IPS-15b (cell line): ENCODE data around the gene FOSB.

Source experiments
- H3K27me3 ChIP-seq: one replicate; pipeline ENCODE4 v1.6.1; 2013; ENCODE audit warnings: low read length; ENCODE audit not compliant: control insufficient read depth, insufficient read depth
- H3K36me3 ChIP-seq: one replicate; pipeline ENCODE4 v1.6.1; 2013; ENCODE audit warnings: low read length; ENCODE audit not compliant: control insufficient read depth, insufficient read depth
- H3K4me1 ChIP-seq: one replicate; pipeline ENCODE4 v1.6.1; 2013; ENCODE audit warnings: mild to moderate bottlenecking, low read length; ENCODE audit not compliant: control insufficient read depth, insufficient read depth
- H3K4me3 ChIP-seq: one replicate; pipeline ENCODE4 v1.5.1; 2013; ENCODE audit warnings: low read depth, low read length
- H3K9ac ChIP-seq: one replicate; pipeline ENCODE4 v1.6.1; 2013; ENCODE audit warnings: low read depth, mild to moderate bottlenecking, low read length
- H3K9me3 ChIP-seq: one replicate; pipeline ENCODE4 v1.6.1; 2013; ENCODE audit warnings: mild to moderate bottlenecking, low read length; ENCODE audit not compliant: control insufficient read depth, insufficient read depth

The FOSB gene

DNA sequence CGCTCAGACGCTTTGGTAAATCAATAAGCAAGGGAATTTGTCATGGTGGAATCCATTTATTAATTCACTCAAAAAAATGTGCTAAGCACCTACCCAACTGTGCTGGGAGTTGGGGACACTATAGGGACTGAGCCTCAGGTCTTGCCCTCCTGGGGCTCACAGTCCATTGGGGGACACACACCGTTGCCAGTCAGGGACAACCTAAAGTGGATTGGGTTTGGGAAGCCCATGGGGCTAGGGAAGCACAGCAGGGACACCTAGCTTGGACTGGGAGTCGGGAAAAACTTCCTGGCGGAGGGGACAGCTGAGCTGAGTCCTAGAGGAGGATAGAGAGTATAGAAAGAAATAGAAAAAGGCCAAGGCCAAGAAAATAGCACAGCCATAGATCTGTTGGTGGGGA is 8.5 kb downstream of the FOSB start:
- H3K27me3 ChIP-seq: peaks cover 20% of the 10 kb centered on the region
- H3K4me1 ChIP-seq: peaks cover 3% of the 10 kb centered on the region
- no peak overlapping the region for H3K4me3 ChIP-seq
- no peaks in the 10 kb centered on the region for H3K9me3 ChIP-seq
- no peak overlapping the region for H3K9ac ChIP-seq
- no peaks in the 10 kb centered on the region for H3K36me3 ChIP-seq

- Histone ChIP-seq H3K27me3 (peaks cover 12% of the 10 kb centered on the region), H3K4me1 (peaks cover 1% of the 10 kb centered on the region), H3K9ac (no peak overlapping the region), H3K36me3 (no peaks in the 10 kb centered on the region), H3K9me3 (no peaks in the 10 kb centered on the region), H3K4me3 (no peak overlapping the region)
Observed at GRCh38 chr19:45477186-45477585, 9.4 kb downstream of the FOSB start.

- Histone ChIP-seq H3K9ac (no peak overlapping the region), H3K27me3 (peaks cover 5% of the 10 kb centered on the region), H3K4me1 (no peaks in the 10 kb centered on the region), H3K36me3 (no peaks in the 10 kb centered on the region), H3K9me3 (no peaks in the 10 kb centered on the region), H3K4me3 (peak overlapping the region; percentile 75)
Observed at GRCh38 chr19:45477713-45478453, 10.1 kb downstream of the FOSB start.

DNA sequence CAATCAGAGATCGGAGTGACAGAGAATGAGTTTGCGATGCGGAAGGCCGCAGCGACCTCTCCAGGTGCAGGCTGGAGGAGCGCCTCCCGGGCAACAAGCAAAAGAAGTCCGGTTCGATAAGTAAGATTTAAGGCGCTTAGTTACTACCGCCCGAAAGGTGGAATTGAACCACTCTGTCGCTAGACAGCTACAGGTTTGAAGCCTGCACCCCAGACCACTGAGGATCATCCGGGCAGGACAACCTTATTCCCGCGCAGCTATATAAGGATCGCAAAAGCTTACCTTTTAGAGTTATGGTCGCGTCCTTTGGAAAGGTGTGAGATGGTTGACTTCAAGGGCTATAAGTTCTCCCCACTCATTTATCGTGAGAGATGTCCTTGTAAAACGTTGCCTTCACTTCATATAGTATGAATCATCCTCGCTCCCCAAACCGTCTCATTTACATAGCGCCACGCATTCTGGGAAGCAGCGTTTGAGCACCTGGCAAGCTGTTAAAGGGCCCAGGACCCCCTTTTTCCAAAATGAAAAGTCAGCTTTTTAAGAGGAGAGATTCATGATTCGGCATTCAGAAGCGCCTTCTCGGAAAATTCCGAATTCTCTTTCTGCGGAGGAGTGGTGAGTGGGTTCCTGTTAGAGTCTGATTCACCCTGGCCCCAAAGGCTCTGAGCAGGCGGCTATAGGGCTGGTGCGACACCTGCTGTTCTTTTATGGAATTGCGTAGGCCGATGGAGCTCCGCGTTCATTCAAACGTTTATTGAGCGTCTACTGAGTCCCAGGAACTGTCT is 10.8 kb downstream of the FOSB start:
- peak overlapping the region; percentile 75 for H3K4me3 ChIP-seq
- H3K9ac ChIP-seq: peak overlapping the region; percentile 96
- no peaks in the 10 kb centered on the region for H3K4me1 ChIP-seq
- H3K36me3 ChIP-seq: no peaks in the 10 kb centered on the region
- peaks cover 2% of the 10 kb centered on the region for H3K27me3 ChIP-seq
- no peaks in the 10 kb centered on the region for H3K9me3 ChIP-seq

DNA sequence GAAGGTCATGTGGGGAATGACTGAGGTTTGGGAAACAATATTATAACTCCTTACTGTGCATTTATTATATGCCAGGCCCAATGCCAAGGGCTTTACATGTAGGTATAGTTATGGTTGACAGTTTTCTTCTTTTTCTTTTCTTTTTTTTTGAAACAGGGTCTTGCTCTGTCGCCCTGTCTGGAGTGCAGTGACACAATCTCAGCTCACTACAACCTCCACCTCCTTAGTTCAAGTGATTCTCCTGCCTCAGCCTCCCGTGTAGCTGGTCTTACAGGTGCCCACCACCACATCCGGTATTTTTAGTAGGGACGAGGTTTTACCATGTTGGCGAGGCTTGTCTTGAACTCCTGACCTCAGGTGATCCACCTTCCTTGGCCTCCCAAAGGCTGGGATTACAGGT is 15.2 kb downstream of the FOSB start:
- Histone ChIP-seq H3K9ac (no peak overlapping the region), H3K4me3 (no peak overlapping the region), H3K36me3 (no peaks in the 10 kb centered on the region), H3K9me3 (no peaks in the 10 kb centered on the region), H3K27me3 (no peaks in the 10 kb centered on the region), H3K4me1 (peaks cover 2% of the 10 kb centered on the region)

GRCh38 chr19:45484273-45484945 is 16.6 kb downstream of the FOSB start:
- H3K27me3 ChIP-seq: no peaks in the 10 kb centered on the region
- no peak overlapping the region for H3K9ac ChIP-seq
- peaks cover 4% of the 10 kb centered on the region for H3K36me3 ChIP-seq
- no peak overlapping the region for H3K4me3 ChIP-seq
- peaks cover 2% of the 10 kb centered on the region for H3K4me1 ChIP-seq
- H3K9me3 ChIP-seq: no peaks in the 10 kb centered on the region

GRCh38 chr19:45485305-45486077 is 17.7 kb downstream of the FOSB start:
- peak overlapping the region; percentile 66 for H3K9ac ChIP-seq

DNA sequence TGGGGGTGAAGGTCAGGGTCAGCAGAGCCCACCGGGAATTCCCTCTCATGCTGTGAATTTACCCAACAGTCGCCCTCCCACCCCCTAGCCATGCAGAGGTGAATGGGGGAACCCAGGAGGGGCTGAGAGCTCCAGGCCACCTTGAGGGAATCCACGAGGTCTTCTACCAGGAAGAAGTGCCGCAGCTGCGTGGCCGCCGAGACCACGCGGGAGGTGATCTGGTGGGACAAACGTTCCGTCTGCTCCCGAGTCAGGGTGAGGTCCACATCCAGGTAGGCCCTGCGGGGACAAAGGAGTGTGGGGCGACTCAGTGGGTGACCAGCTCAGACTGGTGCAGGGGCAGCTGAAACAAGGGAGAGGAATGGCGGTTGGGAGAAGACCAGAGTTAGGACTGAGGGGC is 20.9 kb downstream of the FOSB start:
- H3K9ac ChIP-seq: no peak overlapping the region
- H3K4me1 ChIP-seq: peaks cover 4% of the 10 kb centered on the region
- H3K4me3 ChIP-seq: no peak overlapping the region
- no peaks in the 10 kb centered on the region for H3K9me3 ChIP-seq
- H3K36me3 ChIP-seq: peaks cover 4% of the 10 kb centered on the region
- H3K27me3 ChIP-seq: no peaks in the 10 kb centered on the region

More at GRCh38 chr19:45485305-45486077, 17.7 kb downstream of the FOSB start:
- H3K4me1 ChIP-seq: peaks cover 2% of the 10 kb centered on the region
- H3K4me3 ChIP-seq: peak overlapping the region; percentile 61
- peaks cover 4% of the 10 kb centered on the region for H3K36me3 ChIP-seq
- no peaks in the 10 kb centered on the region for H3K9me3 ChIP-seq
- no peaks in the 10 kb centered on the region for H3K27me3 ChIP-seq

GRCh38 chr19:45489216-45489855 is 21.5 kb downstream of the FOSB start:
- Histone ChIP-seq H3K9me3 (no peaks in the 10 kb centered on the region), H3K9ac (no peak overlapping the region), H3K36me3 (peaks cover 4% of the 10 kb centered on the region), H3K4me1 (peaks cover 4% of the 10 kb centered on the region), H3K27me3 (no peaks in the 10 kb centered on the region), H3K4me3 (no peak overlapping the region)

- Histone ChIP-seq H3K36me3 (peaks cover 4% of the 10 kb centered on the region), H3K4me1 (peaks cover 5% of the 10 kb centered on the region), H3K9me3 (no peaks in the 10 kb centered on the region), H3K27me3 (peaks cover 5% of the 10 kb centered on the region), H3K9ac (no peak overlapping the region), H3K4me3 (peak overlapping the region; percentile 79)
Observed at GRCh38 chr19:45492137-45492626, 24.4 kb downstream of the FOSB start.
